H9 (cell line): ENCODE results near the gene PLS3. TPM values are rescaled to one million over a fixed set of nuclear protein-coding genes. Genes with fewer than 3 reads are reported as not detected.

Experiments used
- DNase-seq: peaks from one replicate; pipeline ENCODE4 v3.0.0-alpha.2; 2017
- H2AFZ ChIP-seq: one replicate; pipeline ENCODE4 v1.6.1; 2013; ENCODE audit warnings: mild to moderate bottlenecking, low read length, control low read depth, moderate library complexity
- H2AK5ac ChIP-seq: 2 replicates; pipeline ENCODE4 v1.6.1; 2013; ENCODE audit warnings: low read length, control low read depth, mixed read lengths; ENCODE audit not compliant: insufficient read length
- H2BK120ac ChIP-seq: one replicate; pipeline ENCODE4 v1.6.1; 2013; ENCODE audit warnings: low read depth, mild to moderate bottlenecking, low read length, control low read depth, inconsistent platforms; ENCODE audit not compliant: poor library complexity, severe bottlenecking
- H2BK12ac ChIP-seq: 2 replicates; pipeline ENCODE4 v1.6.1; 2013; ENCODE audit warnings: low read length, control low read depth, mixed read lengths, low read depth; ENCODE audit not compliant: insufficient read length
- H2BK15ac ChIP-seq: 2 replicates; pipeline ENCODE4 v1.6.1; 2013; ENCODE audit warnings: low read depth, low read length, control low read depth
- H2BK20ac ChIP-seq: one replicate; pipeline ENCODE4 v1.6.1; 2013; ENCODE audit warnings: low read depth, mild to moderate bottlenecking, low read length, control low read depth, inconsistent platforms; ENCODE audit not compliant: poor library complexity, severe bottlenecking
- H2BK5ac ChIP-seq: 2 replicates; pipeline ENCODE4 v1.6.1; 2013; ENCODE audit warnings: low read length, control low read depth, mixed read lengths; ENCODE audit not compliant: insufficient read length
- H3K14ac ChIP-seq: 2 replicates; pipeline ENCODE4 v1.6.1; 2013; ENCODE audit warnings: low read length, control low read depth; ENCODE audit not compliant: insufficient read depth
- H3K18ac ChIP-seq: 2 replicates; pipeline ENCODE4 v1.6.1; 2013; ENCODE audit warnings: low read depth, mild to moderate bottlenecking, mixed read lengths, low read length, control low read depth; ENCODE audit not compliant: insufficient read length
- H3K23ac ChIP-seq: 2 replicates; pipeline ENCODE4 v1.6.1; 2013; ENCODE audit warnings: low read length, control low read depth, mixed read lengths, low read depth; ENCODE audit not compliant: insufficient read length
- H3K23me2 ChIP-seq: 2 replicates; pipeline ENCODE4 v1.6.1; 2013; ENCODE audit warnings: low read depth, mild to moderate bottlenecking, mixed read lengths, low read length, control low read depth; ENCODE audit not compliant: insufficient read length, poor library complexity, severe bottlenecking
- H3K27ac ChIP-seq: 2 replicates; pipeline ENCODE4 v1.5.1; 2013; ENCODE audit warnings: low read length, control low read depth, mixed read lengths, low read depth; ENCODE audit not compliant: insufficient read length
- H3K27me3 ChIP-seq: 2 replicates; pipeline ENCODE4 v1.6.1; 2013; ENCODE audit warnings: low read length, control low read depth, inconsistent platforms; ENCODE audit not compliant: insufficient read depth
- H3K4ac ChIP-seq: 2 replicates; pipeline ENCODE4 v1.6.1; 2013; ENCODE audit warnings: low read depth, mild to moderate bottlenecking, control low read depth, inconsistent platforms, low read length, moderate library complexity
- H3K4me1 ChIP-seq: 2 replicates; pipeline ENCODE4 v1.6.1; 2013; ENCODE audit warnings: low read length, control low read depth, inconsistent platforms; ENCODE audit not compliant: insufficient read depth
- H3K4me2 ChIP-seq: 2 replicates; pipeline ENCODE4 v1.6.1; 2013; ENCODE audit warnings: low read length, control low read depth, mixed read lengths; ENCODE audit not compliant: insufficient read length, insufficient read depth
- H3K56ac ChIP-seq: 2 replicates; pipeline ENCODE4 v1.6.1; 2013; ENCODE audit warnings: low read depth, mild to moderate bottlenecking, mixed read lengths, low read length, control low read depth; ENCODE audit not compliant: insufficient read length
- H3K79me1 ChIP-seq: 2 replicates; pipeline ENCODE4 v1.6.1; 2013; ENCODE audit warnings: low read depth, mild to moderate bottlenecking, moderate library complexity, low read length, control low read depth, inconsistent platforms; ENCODE audit not compliant: insufficient read depth, poor library complexity, severe bottlenecking
- H3K79me2 ChIP-seq: 2 replicates; pipeline ENCODE4 v1.6.1; 2013; ENCODE audit warnings: low read length, control low read depth, inconsistent platforms; ENCODE audit not compliant: insufficient read depth
- H3K9ac ChIP-seq: 2 replicates; pipeline ENCODE4 v1.6.1; 2013; ENCODE audit warnings: low read length, control low read depth, mixed read lengths; ENCODE audit not compliant: insufficient read length; ENCODE audit errors: extremely low read depth
- H3K9me3 ChIP-seq: one replicate; pipeline ENCODE4 v1.6.1; 2013; ENCODE audit warnings: low read depth, low read length, inconsistent platforms; ENCODE audit not compliant: control insufficient read depth
- H3T11ph ChIP-seq: one replicate; pipeline ENCODE4 v1.6.1; 2013; ENCODE audit warnings: mild to moderate bottlenecking, low read length, control low read depth, inconsistent platforms
- H4K20me1 ChIP-seq: one replicate; pipeline ENCODE4 v1.6.1; 2013; ENCODE audit not compliant: control insufficient read depth, insufficient read length, insufficient read depth
- H4K5ac ChIP-seq: 2 replicates; pipeline ENCODE4 v1.6.1; 2013; ENCODE audit warnings: low read depth, mild to moderate bottlenecking, mixed read lengths, low read length, control low read depth; ENCODE audit not compliant: insufficient read length
- H4K8ac ChIP-seq: replicated peaks from 2 replicates; pipeline ENCODE4 v1.6.1; 2013; ENCODE audit warnings: low read length, control low read depth, mixed read lengths, low read depth; ENCODE audit not compliant: insufficient read length
- H4K91ac ChIP-seq: 2 replicates; pipeline ENCODE4 v1.6.1; 2013; ENCODE audit warnings: low read depth, mild to moderate bottlenecking, moderate library complexity, mixed read lengths, low read length, control low read depth; ENCODE audit not compliant: insufficient read length
- H3K27ac Mint-ChIP-seq, 3 experiments: 2 replicates in 2 of 3; 3 replicates in 1 of 3; pipeline ENCODE4 v1.8.0; 2020 to 2021; ENCODE audit warnings: mixed read lengths in 3 of 3, mild to moderate bottlenecking in 1 of 3, moderate library complexity in 1 of 3
- H3K27me3 Mint-ChIP-seq: 2 replicates; pipeline ENCODE4 v1.8.0; 2021; ENCODE audit warnings: low read depth, mild to moderate bottlenecking, moderate library complexity, mixed read lengths
- H3K36me3 Mint-ChIP-seq, 3 experiments: 2 replicates in 2 of 3; 3 replicates in 1 of 3; pipeline ENCODE4 v1.8.0; 2020 to 2021; ENCODE audit warnings: low read depth in 3 of 3, mixed read lengths in 3 of 3; ENCODE audit not compliant: insufficient read depth in 1 of 3
- H3K4me1 Mint-ChIP-seq, 2 experiments: 2 replicates each; pipeline ENCODE4 v1.8.0; 2020; ENCODE audit warnings: mixed read lengths in 2 of 2
- H3K4me3 Mint-ChIP-seq, 2 experiments: 2 replicates in 1 of 2; 3 replicates in 1 of 2; pipeline ENCODE4 v1.8.0; 2020 to 2021; ENCODE audit warnings: mild to moderate bottlenecking in 2 of 2, mixed read lengths in 2 of 2, moderate library complexity in 1 of 2
- H3K9me3 Mint-ChIP-seq, 2 experiments: 2 replicates in 1 of 2; 3 replicates in 1 of 2; pipeline ENCODE4 v1.8.0; 2020; ENCODE audit warnings: mild to moderate bottlenecking in 2 of 2, mixed read lengths in 2 of 2, moderate library complexity in 1 of 2
- CTCF ChIP-seq: fragments of 200-600 bp; sonication (generic); conservative IDR thresholded peaks from 3 replicates; pipeline ENCODE4 v1.8.0; 2021; ENCODE audit warnings: antibody characterized with exemption, mild to moderate bottlenecking
- WGBS: extraction: QIAGEN DNeasy Blood & Tissue Kit; methylation state at CpG from one replicate; pipeline ENCODE4 v1.1.7; 2013; ENCODE audit warnings: missing lambda C conversion rate, low lambda C conversion rate, mixed read lengths; ENCODE audit not compliant: insufficient read length; ENCODE audit errors: extremely low coverage; 5-methylcytosine and 5-hydroxymethylcytosine counted together
- total RNA-seq: library from RNA; stranded (reverse); gene quantifications from 2 replicates; pipeline ENCODE4 v1.2.1, GENCODE V29; 2021

PLS3 gene
- total RNA-seq, 1 experiment from 2014 or later = 315 TPM

GRCh38 chrX:115563633-115564162 is 2.7 kb downstream of the PLS3 start:
- WGBS = no CpG with 5 or more reads among the region's 4 CpGs

More at GRCh38 chrX:115563633-115564162, 2.7 kb downstream of the PLS3 start:
- H3K4me1 Mint-ChIP-seq = peaks cover 40 to 43% of the 10 kb centered on the region in 2 experiments
- Histone ChIP-seq H3K9ac (peak overlapping the region; percentile 29), H2AFZ (no peak overlapping the region), H2BK5ac (no peak overlapping the region), H4K8ac (no peak overlapping the region), H3K4ac (no peak overlapping the region), H3K27ac (no peak overlapping the region), H3K9me3 (no peaks in the 10 kb centered on the region), H3K4me1 (peaks cover 2% of the 10 kb centered on the region; the same call in 1 of the 2 replicates), H3K14ac (no peak overlapping the region), H2BK15ac (no peak overlapping the region), H2BK12ac (no peak overlapping the region), H2AK5ac (no peak overlapping the region), H3K79me1 (no peaks in the 10 kb centered on the region), H2BK20ac (no peak overlapping the region), H3K4me2 (no peak overlapping the region), H4K91ac (no peak overlapping the region), H4K20me1 (no peaks in the 10 kb centered on the region), H3K23ac (no peak overlapping the region), H3T11ph (no peak overlapping the region), H3K56ac (no peak overlapping the region), H3K18ac (no peak overlapping the region), H2BK120ac (no peak overlapping the region), H3K27me3 (no peaks in the 10 kb centered on the region), H3K79me2 (peaks cover 26% of the 10 kb centered on the region; the same call in 1 of the 2 replicates), H3K23me2 (peaks cover 7% of the 10 kb centered on the region), H4K5ac (no peak overlapping the region)
- H3K36me3 Mint-ChIP-seq = peaks cover 3 to 33% (median 27%) of the 10 kb centered on the region in 3 experiments; a peak in 6 of 7 replicates
- H3K27ac Mint-ChIP-seq = no peak overlapping the region; a peak in 1 of 7 replicates
- no peaks in the 10 kb centered on the region for H3K27me3 Mint-ChIP-seq
- TF ChIP-seq CTCF = peak; percentile 23; the same call in 1 of the 3 replicates
- H3K4me3 Mint-ChIP-seq = peak overlapping the region; percentile 99; a peak in 3 of 5 replicates
- DNase-seq = no peak
- no peaks in the 10 kb centered on the region for H3K9me3 Mint-ChIP-seq
